HFFc6 (cell line): ENCODE results near the gene ATP7A. TPM values are rescaled to one million over a fixed set of nuclear protein-coding genes. Genes with fewer than 3 reads are reported as not detected.
"Not testable (repeated sequence)": the region's sequence is repeated elsewhere in the genome, so short reads cannot be mapped to it uniquely, and the experiment has no call there.

Experiments used
- DNase-seq: peaks from one replicate; pipeline ENCODE4 v3.0.0-alpha.2; 2018
- H3K27ac Mint-ChIP-seq: 2 replicates; pipeline ENCODE4 v1.8.0; 2020; ENCODE audit warnings: mild to moderate bottlenecking, mixed read lengths
- H3K27me3 Mint-ChIP-seq: 2 replicates; pipeline ENCODE4 v1.8.0; 2021; ENCODE audit warnings: mild to moderate bottlenecking, moderate library complexity, mixed read lengths; ENCODE audit not compliant: insufficient read depth
- H3K36me3 Mint-ChIP-seq: 2 replicates; pipeline ENCODE4 v1.8.0; 2021; ENCODE audit warnings: low read depth, mixed read lengths
- H3K4me1 Mint-ChIP-seq: 2 replicates; pipeline ENCODE4 v1.8.0; 2020; ENCODE audit warnings: low read depth, mixed read lengths
- H3K4me3 Mint-ChIP-seq: 2 replicates; pipeline ENCODE4 v1.8.0; 2020; ENCODE audit warnings: mild to moderate bottlenecking, moderate library complexity, mixed read lengths
- H3K9me3 Mint-ChIP-seq: 2 replicates; pipeline ENCODE4 v1.8.0; 2020; ENCODE audit warnings: mild to moderate bottlenecking, mixed read lengths
- total RNA-seq, 6 experiments: library from RNA; stranded (reverse); fragmentation: NEBNext Ultra II Directional; extraction: Animal tissue kit (Norgen Biotek cat#: 25700); gene quantifications; 2 replicates in 1 of 6; 3 replicates in 5 of 6; pipeline ENCODE4 v1.2.3, GENCODE V29; 2021
- TF ChIP-seq, protein P1 (sequence below): fragments of 200-600 bp; sonication (generic); IDR thresholded peaks from 2 replicates; pipeline ENCODE4 v1.5.0; 2021; ENCODE audit warnings: antibody characterized with exemption, mild to moderate bottlenecking

ATP7A gene
- total RNA-seq, 6 experiments from 2014 or later: 7.8 to 10.1 (median 8.9) TPM

DNA sequence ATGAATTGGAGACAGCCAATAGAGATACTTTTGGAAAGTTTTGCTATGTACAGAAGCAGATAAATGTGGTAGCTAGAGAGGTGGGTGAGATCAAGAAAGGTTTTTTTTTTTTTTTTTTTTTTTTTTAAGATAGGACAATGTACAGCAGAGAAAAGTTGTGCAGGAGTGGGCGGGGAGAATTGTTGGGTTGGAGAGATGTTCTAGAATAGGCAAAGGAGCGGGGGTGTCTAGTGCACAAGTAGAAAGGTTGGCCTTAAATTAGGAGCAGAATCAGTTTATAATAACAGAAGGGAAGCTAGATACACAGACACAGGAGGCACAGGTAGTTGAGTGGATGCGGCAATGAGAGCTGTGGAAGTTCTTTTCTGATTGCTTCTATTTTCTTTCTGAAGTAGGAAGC, 127.4 kb downstream of the ATP7A start:
- H3K4me1 Mint-ChIP-seq: no peaks in the 10 kb centered on the region
- peaks cover 4% of the 10 kb centered on the region; the same call in 1 of the 2 replicates for H3K27me3 Mint-ChIP-seq
- H3K36me3 Mint-ChIP-seq: no peaks in the 10 kb centered on the region
- no peaks in the 10 kb centered on the region for H3K9me3 Mint-ChIP-seq
- TF ChIP-seq, protein P1, sequence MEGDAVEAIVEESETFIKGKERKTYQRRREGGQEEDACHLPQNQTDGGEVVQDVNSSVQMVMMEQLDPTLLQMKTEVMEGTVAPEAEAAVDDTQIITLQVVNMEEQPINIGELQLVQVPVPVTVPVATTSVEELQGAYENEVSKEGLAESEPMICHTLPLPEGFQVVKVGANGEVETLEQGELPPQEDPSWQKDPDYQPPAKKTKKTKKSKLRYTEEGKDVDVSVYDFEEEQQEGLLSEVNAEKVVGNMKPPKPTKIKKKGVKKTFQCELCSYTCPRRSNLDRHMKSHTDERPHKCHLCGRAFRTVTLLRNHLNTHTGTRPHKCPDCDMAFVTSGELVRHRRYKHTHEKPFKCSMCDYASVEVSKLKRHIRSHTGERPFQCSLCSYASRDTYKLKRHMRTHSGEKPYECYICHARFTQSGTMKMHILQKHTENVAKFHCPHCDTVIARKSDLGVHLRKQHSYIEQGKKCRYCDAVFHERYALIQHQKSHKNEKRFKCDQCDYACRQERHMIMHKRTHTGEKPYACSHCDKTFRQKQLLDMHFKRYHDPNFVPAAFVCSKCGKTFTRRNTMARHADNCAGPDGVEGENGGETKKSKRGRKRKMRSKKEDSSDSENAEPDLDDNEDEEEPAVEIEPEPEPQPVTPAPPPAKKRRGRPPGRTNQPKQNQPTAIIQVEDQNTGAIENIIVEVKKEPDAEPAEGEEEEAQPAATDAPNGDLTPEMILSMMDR: no peak
- no peak overlapping the region for H3K4me3 Mint-ChIP-seq
- H3K27ac Mint-ChIP-seq: no peak overlapping the region
- DNase-seq: no peak

DNA sequence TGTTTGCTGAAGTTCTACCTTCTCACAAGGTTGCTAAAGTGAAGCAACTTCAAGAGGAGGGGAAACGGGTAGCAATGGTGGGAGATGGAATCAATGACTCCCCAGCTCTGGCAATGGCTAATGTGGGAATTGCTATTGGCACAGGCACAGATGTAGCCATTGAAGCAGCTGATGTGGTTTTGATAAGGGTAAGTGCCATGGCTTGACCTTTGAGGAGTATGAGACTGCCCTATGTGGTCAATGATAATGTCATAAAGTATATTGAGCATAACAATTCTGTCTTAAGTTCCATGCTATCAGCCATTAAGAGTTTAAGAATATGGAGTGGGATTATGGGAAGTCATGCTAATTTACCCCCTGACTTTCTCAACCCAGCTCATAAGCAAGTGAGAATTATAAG, 132.1 kb downstream of the ATP7A start:
- Mint-ChIP-seq H3K9me3 (no peaks in the 10 kb centered on the region), H3K36me3 (no peaks in the 10 kb centered on the region), H3K27ac (no peak overlapping the region), H3K4me1 (no peaks in the 10 kb centered on the region), H3K4me3 (no peak overlapping the region), H3K27me3 (no peaks in the 10 kb centered on the region)
- TF ChIP-seq, protein P1: no peak
- no peak for DNase-seq

DNA sequence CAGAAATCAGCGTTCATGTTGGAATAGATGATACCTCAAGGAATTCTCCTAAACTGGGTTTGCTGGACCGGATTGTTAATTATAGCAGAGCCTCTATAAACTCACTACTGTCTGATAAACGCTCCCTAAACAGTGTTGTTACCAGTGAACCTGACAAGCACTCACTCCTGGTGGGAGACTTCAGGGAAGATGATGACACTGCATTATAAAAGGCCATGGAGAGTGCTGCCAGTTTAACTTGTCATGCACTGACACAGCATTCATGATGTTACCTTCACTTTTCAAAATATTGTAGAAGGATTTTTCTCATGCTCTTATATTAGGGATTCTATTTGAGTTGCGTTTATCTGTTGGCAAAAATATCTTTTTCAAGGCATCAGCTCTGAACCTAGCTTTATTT, 135.9 kb downstream of the ATP7A start:
- Mint-ChIP-seq H3K27me3 (no peaks in the 10 kb centered on the region), H3K4me1 (no peaks in the 10 kb centered on the region), H3K9me3 (no peaks in the 10 kb centered on the region), H3K36me3 (no peaks in the 10 kb centered on the region), H3K27ac (no peak overlapping the region), H3K4me3 (no peak overlapping the region)
- DNase-seq: no peak
- TF ChIP-seq, protein P1: no peak

DNA sequence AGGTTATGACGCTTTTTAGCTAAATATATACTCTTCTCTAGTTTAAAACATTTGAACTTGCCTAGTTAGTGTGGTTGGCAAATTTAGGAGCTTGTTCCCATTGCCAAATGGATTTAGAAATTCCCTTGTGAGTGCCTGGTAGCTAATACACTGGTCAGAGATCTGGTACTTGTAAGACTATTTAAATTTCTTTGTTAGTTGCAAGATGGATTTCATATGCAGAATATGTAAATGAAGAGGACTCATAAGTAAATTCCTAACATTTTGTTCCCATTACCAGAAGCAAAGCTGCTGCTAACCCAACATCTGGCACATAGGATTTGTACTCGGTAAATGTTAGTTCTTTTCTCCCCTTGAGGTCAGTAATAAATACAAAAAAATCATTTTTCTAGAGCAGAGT, 137.6 kb downstream of the ATP7A start:
- Mint-ChIP-seq H3K27me3 (no peaks in the 10 kb centered on the region), H3K4me3 (no peak overlapping the region), H3K27ac (no peak overlapping the region), H3K9me3 (no peaks in the 10 kb centered on the region), H3K36me3 (no peaks in the 10 kb centered on the region), H3K4me1 (no peaks in the 10 kb centered on the region)
- TF ChIP-seq, protein P1: no peak
- no peak for DNase-seq

DNA sequence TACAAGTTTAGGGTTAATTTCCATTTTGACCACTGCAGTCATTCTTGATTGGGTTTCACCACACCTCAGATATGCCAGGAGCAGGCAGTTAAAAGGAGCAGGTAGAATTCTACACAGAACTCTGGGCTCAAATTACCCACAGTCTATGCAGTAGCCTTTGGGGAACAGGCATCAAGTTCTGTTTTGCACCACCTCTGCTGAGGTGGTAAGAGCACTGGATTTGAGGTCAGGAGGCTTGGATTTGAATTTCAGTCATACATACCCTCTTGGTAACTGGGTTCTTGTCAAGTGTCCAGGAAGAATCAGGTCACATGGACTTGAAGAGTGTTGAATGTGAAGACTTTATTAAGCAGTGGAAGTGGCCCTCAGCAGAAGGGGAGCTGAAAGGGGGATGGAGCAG, 153.2 kb downstream of the ATP7A start:
- no peaks in the 10 kb centered on the region; the same call in 1 of the 2 replicates for H3K27me3 Mint-ChIP-seq
- DNase-seq: no peak
- no peaks in the 10 kb centered on the region; the same call in 1 of the 2 replicates for H3K9me3 Mint-ChIP-seq
- H3K4me1 Mint-ChIP-seq: peaks cover 16% of the 10 kb centered on the region
- no peaks in the 10 kb centered on the region for H3K36me3 Mint-ChIP-seq
- no peak overlapping the region for H3K27ac Mint-ChIP-seq
- no peak overlapping the region for H3K4me3 Mint-ChIP-seq
- TF ChIP-seq, protein P1: no peak

DNA sequence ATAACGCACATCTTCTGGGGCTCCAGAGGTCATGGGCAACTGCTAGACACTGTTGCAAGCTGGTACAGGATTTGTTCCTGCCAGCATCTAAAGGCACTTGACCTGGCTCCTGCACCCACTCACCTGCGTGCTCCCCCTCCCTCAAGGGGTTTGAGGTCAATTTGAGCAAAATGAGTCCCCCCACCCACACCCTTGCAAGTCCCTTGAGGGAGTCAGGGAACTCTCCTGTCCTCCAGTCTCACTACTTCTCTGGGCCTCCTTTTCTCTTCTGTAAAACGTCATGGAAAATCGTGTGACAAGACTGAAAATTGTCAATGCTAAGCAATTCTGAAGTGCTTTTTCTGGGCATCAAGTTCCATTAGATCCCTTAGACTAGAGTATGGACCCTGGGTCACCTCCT, 153.7 kb downstream of the ATP7A start:
- Mint-ChIP-seq H3K27ac (no peak overlapping the region; the same call in 1 of the 2 replicates), H3K36me3 (no peaks in the 10 kb centered on the region), H3K27me3 (no peaks in the 10 kb centered on the region; the same call in 1 of the 2 replicates), H3K9me3 (peaks cover 4% of the 10 kb centered on the region; the same call in 1 of the 2 replicates), H3K4me3 (no peak overlapping the region), H3K4me1 (peaks cover 16% of the 10 kb centered on the region)
- TF ChIP-seq, protein P1: no peak
- DNase-seq: no peak

DNA sequence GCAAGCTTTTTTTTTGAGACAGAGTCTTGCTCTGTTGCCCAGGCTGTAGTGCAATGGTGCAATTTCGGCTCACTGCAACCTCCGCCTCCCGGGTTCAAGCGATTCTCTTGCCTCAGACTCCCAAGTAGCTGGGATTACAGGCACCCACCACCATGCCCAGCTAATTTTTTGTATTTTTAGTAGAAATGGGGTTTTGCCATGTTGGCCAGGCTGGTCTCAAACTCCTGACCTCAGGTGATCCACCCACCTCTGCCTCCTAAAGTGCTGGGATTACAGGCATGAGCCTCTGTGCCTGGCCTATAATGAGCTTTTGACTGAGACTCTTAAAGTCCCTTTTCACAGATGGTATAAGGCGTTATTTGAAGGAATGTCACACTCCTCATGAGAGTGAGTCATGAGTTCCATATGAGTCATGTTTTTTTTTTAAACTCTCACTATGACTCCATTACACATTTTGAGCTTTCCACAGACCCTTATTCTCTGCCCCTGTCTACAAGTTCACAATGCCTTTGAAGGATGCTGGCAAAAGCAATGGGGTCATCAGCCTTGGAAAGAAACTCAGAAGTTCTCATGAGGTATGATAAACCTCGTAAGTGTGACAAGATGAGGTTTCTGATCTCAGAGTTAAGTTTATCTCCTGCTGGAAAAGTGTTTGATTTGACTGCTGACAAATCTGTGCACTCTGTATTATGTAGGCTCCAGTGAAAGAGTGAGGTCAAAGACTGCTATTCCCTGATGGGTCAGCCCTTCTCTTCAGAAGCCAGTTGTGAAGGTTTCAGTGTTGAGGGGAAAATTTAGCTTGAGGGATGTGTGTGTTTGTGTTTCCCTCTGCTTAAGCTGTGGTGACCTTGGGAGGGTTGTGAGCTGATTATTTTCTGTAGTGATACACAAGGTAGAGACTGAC, 154.5 kb downstream of the ATP7A start:
- H3K9me3 Mint-ChIP-seq, H3K36me3 Mint-ChIP-seq, H3K27me3 Mint-ChIP-seq: not testable (repeated sequence)
- Mint-ChIP-seq H3K27ac (peak overlapping the region; percentile 93), H3K4me3 (peak overlapping the region; percentile 29), H3K4me1 (peaks cover 16% of the 10 kb centered on the region)
- peak; percentile 41 for DNase-seq
